22Rv1 (cell line): ENCODE data around the gene UCK2.

ENCODE experiments used
- CTCF ChIP-seq: fragments of 450-650 bp; IDR thresholded peaks from 2 replicates; pipeline ENCODE4 v1.5.1; 2017; ENCODE audit warnings: mild to moderate bottlenecking
- ZFX ChIP-seq: fragments of 450-650 bp; IDR thresholded peaks from 2 replicates; pipeline ENCODE4 v1.6.1; 2017; ENCODE audit warnings: antibody characterized with exemption, borderline replicate concordance

DNA sequence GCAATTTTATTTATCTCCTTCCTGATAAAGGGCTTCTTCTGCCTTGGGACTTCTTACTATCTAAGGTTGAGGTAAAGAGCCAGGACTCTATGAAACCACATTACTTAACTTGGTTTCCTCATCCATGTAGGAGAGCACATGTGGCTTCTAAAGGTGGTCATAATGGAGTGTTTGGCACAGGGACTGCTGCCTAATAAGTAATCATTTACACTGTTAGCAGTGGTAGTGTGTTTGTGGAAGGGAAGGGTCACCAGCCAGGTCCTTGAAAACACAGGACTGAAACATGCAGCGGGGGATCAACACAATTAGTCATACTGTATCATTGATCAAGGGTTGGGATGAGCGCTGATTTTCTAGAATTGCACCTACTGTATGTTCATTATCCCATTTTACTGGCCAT, 59.6 kb downstream of the UCK2 start:
- TF ChIP-seq CTCF, result no peak
- TF ChIP-seq ZFX, result no peak
